Stimulated activated naive CD8-positive, alpha-beta T cell treated with anti-CD3 and anti-CD28 coated beads, Interleukin-15, Interleukin-2, amounts not matched to agents 100 U/mL and 50 U/mL, for 24 hours (primary cell): ENCODE results near the gene PDZD2.
"Not testable (repeated sequence)": the region's sequence is repeated elsewhere in the genome, so short reads cannot be mapped to it uniquely, and the experiment has no call there.

Source experiments
- ATAC-seq: fragments of 150-1000 bp; cut with Tn5 transposase; one replicate; pipeline ENCODE4 v1.10.0; 2021
- DNase-seq: peaks from one replicate; pipeline ENCODE4 v3.0.0; 2021

The PDZD2 gene

DNA sequence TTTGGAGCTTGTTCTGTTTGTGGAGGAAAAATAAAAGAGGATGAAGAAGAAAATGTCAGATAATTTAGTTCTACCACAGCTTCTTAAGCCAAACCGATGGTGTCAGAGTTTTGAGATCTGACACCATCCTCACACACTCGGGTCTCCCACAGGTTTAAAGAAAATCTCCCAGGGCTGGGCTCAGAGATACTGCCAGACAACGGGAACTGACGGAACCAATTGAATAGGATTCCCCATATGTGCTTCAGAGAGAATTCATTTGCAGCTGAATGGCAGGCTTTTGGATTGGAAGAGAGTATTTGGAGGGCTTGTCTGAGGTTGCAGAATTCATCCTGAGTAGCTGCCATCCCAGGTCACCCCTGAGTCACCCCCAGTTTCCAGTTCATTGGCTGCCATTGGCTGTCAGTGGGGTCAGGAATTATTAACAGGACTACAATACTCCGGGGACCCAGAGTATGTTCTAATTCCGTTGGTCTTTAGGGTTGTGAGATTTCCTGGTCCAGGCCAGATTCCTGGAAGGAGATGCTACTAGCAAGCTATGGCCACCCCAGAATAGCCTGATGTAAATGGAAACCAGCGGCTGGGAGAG lies 131.3 kb downstream of the PDZD2 start:
- no peak for ATAC-seq

DNA sequence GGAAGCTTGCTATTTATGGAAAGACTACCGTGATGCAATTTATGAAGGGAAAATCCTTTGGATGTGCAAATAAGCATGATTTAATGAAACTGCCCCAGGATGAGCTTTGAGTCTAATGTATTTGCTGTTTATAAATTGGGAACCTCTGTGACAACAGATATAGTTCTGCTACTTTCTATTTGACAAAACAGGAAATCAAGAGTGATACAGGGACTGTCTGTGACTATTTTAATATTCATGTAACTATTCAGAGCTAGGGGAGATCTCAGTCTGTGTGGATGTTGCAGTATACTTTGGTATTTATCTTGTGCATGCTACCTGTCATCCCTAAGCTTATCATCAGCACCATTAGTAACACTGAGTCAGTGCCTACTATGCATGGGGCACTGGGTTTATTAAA lies 132.1 kb downstream of the PDZD2 start:
- DNase-seq (no peak), ATAC-seq (no peak)

More for the DNA sequence above, 131.3 kb downstream of the PDZD2 start:
- no peak for DNase-seq

DNA sequence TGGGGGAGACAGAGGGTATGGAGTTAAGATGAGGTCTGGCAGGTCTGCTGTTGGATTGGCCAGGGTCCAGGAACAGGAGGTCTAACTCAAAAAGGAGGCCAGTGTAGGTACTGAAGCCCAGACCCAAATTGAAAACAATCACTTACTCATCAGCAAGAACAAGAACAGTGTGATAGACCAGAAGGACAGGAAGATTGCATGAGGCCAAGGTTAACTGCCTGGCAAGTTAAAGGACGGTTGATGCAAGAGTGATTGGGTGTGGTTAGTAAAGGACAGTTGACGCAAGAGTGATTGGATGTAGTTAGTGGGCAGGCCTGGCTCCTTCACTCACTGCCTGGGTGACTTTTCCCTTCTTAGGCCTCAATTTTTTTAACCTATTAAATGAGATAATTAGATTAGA lies 132.6 kb downstream of the PDZD2 start:
- ATAC-seq (no peak), DNase-seq (no peak)

DNA sequence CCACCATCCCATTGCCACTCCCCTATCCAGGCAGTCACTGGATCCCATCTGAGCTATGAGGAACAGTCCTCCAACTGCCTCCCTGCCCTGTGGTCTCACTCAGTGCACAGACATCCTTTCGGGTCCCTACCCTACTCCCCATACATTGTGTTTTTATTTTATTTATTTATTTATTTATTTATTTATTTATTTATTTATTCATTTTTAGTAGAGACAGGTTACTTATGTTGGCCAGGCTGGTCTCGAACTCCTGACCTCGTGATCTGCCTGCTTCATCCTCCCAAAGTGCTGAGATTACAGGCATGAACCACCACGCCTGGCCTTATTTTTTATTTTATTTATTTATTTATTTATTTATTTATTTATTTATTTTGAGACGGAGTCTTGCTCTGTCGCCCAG lies 137.4 kb downstream of the PDZD2 start:
- not testable (repeated sequence) for DNase-seq, ATAC-seq

DNA sequence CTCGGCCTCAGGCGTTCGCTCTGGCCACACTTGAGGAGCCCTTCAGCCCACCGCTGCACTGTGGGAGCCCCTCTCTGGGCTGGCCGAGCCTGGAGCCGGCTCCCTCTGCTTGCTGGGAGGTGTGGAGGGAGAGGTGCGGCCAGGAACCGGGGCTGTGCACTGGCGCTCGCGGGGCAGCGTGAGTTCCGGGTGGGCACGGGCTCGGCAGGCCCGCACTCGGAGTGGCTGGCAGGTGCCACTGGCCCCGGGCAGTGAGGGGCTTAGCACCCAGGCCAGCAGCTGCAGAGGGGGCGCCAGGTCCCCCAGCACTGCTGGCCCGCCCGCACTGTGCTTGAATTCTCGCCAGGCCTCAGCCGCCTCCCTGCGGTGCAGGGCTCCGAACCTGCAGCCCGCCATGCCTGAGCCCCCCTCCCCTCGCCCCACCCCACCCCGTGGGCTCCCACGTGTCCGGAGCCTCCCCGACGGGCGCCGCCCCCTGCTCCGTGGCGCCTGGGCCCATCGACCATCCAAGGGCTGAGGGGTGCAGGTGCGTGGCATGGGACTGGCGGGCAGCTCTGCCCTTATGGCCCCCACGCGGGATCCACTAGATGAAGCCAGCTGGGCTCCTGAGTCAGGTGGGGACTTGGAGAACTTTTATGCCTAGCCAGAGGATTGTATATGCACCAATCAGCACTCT lies 138.2 kb downstream of the PDZD2 start:
- no peak for ATAC-seq
- DNase-seq = no peak

DNA sequence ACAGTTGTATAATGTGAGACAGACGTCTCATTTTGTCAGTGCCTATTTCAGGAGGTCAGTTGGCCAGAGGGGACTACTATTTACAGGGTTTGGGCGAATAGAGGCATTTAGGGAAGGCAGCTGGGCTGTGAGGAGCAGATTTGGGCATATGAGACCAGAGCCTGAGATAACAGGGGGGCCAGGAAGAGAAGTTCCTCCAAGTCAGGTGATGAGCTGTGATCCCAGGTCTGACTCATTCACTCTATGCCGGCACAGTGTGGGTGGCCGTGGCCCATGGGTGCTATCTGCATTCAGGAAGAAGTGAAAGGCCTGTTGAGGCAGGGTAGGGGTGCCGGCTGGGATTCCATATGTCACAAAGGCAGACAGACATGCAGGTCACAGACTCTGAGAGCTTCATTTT lies 142.8 kb downstream of the PDZD2 start:
- ATAC-seq (peak; percentile 9), DNase-seq (no peak)

DNA sequence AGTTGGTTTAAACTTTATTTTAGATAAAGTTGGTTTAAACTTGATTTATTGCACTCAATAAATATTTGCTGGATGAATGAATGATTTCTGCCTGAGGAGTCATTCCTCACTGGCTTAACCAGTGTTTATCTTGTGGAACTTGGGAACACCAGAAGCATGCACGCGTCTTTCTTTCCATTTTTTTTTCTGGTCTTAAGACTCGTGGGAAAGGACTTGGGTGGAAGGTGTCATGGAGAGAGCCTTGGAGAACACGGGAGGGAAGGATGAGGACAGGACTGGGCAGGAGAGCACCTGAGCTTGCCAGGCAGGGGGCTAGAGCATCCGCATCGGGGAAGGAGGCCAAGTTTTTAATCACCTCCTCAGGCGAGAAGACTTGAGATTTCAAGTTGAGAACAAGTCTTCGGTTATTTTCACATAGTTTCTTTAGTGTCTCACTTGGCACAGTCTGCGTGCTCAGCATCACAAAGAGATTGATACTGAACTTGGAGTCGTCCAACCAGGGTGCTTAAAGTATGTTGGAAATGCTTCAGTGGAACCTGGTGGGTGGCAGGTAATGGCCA lies 144.2 kb downstream of the PDZD2 start:
- DNase-seq (no peak), ATAC-seq (no peak)

DNA sequence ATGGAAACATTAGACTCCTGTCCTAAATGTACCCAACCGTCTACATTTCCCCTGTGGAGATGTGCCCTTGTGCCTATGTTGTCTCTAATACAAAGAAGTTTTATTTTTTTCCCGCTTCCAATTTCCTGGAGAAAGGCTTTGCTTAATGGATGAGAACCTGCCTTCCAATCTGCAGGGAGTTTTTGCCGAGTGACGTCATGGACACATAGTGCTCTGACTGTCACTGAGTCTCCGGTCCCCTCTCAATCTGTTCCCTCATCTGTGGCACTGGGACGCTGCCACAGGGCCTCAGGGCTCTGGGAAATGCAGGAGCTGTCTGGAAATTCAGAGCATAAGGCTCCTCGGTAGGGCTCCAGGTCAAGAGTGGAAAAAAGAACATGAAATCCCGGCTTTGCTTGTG lies 144.8 kb downstream of the PDZD2 start:
- DNase-seq (no peak), ATAC-seq (no peak)

DNA sequence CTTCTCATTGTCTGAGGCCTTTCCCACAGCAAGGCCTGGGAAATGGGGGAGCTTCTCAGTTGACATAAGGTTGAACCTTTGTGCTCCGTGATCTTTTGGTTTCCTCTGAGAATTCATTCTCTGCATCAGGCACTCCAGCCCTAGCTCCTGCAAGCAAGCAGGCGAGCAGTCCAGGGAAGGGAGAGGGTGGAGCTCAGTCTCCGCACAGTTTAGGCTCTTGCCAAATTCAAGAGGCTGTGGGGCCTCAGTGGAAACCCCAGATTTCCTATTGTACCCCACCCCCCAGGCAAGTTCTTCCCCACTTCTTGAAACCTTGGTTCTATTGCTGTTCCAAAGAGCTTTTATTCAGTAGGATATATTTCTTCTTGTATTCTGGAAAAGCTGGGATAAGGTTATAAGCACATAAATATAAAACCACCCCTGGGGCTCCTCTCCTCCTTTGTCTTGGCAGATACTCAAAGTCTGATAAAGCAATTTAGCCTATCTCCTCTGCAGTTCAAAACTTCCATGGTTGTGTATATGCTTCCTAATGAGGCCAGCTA lies 147.2 kb downstream of the PDZD2 start:
- ATAC-seq (no peak), DNase-seq (no peak)

DNA sequence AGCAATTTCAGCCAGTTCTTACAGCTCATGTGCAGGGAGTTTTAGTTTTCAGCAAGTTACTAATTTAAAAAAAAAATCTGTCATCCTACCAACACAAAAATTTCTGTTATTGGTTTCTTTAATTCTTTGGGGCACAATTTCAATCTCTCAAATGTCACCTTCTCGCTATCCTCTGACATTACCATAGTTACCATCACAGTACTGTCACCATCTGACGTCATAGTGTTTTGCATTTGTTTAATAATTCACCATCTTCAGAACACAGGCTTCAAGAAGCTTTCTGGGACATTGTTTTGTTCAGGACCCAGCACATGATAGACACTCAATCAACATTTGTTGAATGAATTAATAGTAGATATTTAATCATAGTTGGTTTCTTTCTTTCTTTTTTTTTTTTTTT lies 155.1 kb downstream of the PDZD2 start:
- ATAC-seq = no peak
- DNase-seq = no peak

DNA sequence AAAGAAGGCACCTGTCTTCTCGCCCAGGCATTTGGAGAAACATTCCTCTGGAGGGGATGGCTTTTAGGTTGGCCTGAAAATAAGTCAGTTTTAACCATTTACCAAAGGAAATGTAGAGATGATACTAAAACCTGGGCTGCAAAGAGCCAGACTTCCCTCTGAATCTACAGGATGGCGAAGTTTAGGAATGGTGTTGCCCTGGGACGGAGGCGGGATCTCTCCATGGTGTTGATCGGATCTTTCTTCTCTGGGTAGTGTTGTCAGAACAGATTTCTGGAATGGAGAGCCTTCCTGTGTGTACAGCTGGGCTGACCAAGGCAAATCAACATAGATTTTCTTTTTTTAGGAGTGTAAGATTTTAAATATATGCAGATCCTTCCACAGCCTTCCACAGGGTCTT lies 159.2 kb downstream of the PDZD2 start:
- no peak for DNase-seq
- ATAC-seq = no peak

DNA sequence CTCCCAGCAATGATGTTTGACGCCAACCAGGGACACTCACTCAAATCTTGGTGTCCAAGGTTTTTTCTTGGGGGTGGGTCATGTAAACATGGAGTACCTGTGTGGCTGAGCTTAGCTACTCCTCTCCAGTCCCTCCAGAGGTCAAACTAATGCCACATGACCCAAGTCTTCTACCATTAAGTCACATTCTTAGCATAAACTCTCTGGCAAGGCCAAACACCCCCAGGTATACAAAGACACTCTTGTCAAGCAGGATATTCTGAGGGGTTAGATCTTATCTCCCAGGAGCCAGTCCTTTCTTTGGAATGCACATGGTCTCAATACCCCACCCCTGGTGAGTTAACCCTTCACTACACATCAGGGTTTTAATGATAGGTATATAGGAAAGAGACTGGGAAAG lies 161.4 kb downstream of the PDZD2 start:
- no peak for ATAC-seq
- no peak for DNase-seq

DNA sequence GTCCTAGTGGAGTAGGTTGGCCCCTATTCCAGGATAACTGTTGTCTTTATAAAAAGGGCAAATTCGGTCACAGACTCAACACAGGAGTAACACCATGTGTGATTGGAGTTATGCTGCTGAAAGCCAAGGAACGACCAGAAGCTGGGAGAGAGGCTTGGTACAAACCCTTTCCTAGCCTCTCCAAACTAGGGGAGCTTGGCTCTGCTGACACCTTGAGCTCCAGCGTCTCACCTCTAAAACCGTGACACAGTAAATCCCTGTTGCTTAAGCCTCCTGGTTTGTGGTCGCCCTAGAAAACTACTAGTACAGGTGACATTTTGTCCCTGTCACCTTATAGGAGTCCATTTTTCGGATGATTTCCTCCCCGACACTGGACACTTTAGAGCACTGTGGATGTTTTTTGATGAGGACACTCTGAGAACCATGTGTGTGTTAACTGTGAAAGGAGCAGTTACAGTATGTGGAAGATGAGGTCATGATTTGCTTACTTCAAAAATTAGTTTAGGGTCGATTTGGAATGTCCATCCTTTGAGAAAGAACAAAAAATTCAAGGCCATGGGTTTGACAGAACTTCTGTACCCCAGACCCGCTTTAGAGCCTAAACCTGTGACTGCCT lies 167.0 kb downstream of the PDZD2 start:
- DNase-seq = no peak
- no peak for ATAC-seq

DNA sequence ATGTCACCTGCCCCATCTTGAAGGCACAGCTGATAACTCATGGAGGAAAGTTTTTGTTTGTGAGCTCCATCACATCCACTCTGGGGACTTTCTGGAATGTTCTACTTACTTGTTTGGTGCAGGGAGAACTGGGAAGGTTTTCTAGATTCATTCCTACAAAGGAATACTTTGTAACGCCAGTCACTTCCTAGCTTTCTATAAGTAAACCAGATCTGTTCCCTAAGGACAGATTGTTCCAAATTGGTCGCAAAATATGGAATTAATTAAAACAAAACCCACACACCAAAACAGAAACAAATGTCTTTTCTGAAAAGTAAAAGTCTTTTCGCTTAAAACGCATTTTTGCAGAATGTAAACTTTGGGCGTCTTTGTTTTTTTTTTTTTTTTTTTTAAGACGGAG lies 167.6 kb downstream of the PDZD2 start:
- DNase-seq (no peak), ATAC-seq (no peak)

DNA sequence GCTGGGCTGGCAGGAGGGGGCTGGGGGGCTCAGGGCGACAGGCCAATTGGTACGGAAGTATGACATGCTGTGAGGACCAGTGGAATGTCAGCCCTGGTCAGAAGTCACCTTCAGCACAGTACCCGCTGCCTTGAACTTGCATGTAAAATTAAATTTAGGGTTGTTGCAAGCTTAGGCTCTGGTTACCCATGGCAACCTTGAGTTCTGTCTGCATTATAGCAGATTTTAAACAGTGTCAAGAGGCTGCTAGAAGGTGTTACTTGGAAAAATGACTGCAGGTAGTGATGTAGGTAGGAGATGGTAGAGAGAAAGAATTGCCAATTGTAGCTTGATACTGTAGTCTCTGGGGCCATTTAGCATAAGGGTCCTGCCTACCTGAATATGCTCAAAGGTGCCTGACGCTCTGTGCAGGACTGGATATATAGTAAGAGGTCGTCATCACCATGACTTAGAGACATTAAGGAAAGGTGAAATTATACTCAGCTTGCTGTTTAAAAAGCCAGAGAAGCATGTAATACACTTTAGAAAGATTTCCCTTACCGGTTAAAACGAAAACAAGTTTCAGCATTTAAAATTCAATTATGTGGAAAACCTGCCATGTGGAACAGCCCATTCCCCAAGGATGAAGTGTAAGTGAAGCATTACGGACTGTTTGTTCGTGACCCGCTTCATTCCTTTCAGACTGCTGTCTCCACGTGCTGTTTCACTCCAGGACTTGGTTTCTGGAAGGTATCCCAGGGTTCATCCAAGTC lies 169.0 kb downstream of the PDZD2 start:
- no peak for DNase-seq
- no peak for ATAC-seq

DNA sequence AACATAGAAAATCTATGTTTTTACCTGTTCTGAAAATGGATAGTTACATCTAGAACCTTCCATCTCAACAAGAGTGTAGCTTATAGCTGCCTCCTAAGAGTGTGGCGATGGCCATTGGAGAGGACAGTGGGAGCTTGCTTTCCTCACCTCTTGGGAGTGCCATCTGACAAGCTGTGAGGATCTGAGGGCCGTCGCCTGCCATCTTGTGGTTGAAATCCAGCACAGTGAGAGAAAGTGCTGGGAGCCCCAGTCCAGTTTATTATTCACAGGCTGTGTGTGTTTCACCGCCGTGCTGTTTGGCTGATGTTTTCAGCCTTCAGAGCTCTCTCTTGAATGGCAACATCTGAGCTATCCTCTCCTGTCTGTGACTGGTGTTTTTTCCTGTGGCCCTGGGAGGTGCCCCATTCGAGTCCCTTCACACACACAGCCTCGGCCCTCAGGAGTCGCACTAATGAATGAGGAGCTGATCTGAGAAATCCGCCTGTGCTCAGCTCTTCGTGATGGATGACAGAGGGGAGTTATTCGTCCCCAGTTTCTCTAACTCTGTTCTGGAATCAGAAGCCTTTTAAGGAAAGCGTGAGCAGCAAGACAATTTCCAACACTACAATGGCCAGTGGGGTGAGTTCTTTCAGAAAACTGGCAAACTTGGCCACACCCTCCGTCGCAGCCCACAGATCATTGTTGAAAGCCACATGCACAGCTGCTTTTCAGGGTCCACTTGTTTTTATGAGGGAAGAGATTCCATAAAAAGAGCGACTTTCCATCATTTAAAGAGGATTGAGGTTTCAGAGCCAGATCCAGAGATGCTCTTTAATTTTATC lies 170.3 kb downstream of the PDZD2 start:
- DNase-seq (peak; percentile 14), ATAC-seq (no peak)

DNA sequence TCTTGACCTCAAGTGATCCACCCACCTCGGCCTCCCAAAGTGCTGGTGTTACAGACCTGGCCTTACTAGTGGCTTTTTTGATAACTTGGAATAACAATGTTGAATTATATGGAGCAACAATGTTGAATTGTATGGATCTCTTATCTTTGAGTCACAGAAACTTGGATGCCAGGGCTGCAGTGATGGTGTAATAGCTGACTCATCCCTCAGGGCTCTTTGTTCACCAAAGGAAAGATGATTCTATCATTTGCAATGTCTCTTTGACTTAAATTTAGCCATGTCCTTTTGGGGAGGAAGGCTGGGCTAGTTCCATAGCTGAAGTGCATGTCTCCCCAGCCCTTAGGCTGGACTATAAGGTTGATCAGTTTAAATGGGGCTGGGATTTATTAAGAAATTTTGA lies 172.3 kb downstream of the PDZD2 start:
- ATAC-seq (no peak), DNase-seq (no peak)

DNA sequence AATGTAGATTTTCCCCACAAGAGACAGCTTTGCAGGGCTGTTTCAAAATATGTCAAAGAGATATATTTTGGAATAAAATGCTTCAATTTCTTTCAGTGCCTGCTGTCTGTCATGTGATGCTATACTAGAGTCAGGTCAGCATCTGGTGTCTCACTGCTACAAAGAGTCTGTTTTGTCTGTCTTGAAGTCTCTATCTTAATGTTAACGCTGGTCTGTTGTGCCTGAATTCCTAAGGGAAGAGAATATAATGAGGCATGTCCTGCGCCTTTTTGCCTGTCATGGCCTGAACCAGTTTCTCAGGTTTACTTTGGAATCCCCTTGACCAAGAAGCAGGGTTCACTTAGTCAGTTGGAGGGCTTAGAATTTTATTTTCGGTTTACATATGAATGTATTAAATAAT lies 176.4 kb downstream of the PDZD2 start:
- ATAC-seq (no peak), DNase-seq (no peak)

DNA sequence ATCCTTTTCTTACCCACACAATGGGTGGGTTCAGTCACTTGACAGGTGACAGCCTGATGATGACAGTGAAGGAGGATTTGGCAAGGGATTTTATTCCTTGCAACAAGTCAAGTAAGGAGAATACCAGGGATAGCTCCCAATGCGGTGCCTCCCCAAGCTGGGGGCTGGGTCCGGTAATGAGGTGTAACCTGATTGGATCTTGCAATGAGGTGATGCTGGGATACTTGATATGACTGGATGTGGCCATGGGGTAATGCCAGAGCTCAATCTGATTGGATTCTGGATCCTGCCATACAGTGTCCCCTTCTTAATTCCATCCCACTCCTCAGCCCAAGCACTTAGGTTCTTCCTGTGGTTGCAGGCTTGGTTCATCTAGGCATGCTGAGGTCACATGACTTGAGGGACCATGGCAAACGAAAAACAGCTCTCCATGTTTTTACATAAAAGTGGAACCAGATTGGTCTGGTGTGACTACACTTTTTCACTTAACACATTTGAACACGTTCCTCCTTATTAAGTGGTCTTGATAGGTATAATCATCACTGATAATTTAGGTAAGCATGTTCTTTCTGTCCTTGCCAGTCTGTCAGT lies 181.1 kb downstream of the PDZD2 start:
- no peak for DNase-seq
- ATAC-seq = no peak

DNA sequence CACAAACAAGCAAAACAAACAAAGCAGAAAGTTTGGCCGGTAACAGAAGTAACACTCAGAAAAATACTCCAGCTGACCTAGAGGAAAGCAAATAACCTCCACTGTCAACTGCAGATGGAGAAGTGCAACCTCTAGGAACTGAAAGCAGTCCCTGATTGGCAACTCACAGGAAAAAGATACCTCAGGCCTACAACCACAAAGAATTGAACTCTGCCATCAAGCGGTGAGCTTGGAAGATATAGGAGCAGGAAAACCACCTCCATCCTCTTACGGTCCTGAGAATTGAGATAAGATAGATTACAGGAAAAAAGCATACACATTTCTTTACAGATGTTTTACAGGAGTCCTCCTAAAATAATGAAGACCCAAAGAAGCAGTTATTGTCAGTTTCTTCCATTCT lies 184.5 kb downstream of the PDZD2 start:
- DNase-seq = no peak
- no peak for ATAC-seq

DNA sequence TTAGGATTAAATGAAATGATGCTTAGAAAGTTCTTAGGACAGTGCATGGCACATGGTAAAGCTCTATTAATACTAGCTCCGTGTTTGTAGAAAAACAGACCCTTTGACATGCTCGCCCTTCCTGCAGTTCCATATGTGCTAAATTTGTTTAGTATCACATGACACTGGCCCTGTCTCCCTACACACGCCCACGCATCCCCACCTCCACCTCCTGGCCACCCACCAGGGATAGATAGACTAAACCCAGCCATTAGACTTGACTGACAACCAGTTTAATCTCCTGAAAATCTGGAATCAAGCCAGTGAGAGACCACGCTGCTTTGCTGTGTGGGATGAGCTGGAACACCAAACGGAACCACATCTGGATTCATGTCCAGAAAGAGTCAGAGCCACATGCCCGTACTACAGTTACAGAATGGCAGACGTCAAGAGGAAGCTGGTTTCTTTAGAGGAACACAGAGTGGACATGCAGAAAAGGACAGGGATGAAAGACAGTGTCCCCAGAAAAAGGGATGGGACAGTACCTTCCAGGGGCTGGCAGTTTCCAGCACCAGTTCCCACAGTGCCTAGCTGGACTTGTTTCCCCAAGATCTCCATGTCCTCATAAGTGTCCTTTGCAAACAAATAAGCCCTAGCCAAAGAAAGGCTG lies 186.1 kb downstream of the PDZD2 start:
- ATAC-seq (no peak), DNase-seq (no peak)
